Amniotic stem cell (primary cell): ENCODE results near the gene TXNL4B.
"Not testable (repeated sequence)": the region's sequence is repeated elsewhere in the genome, so short reads cannot be mapped to it uniquely, and the experiment has no call there.

Source experiments
- DNase-seq: peaks from one replicate; lab custom pipeline; 2025; lab: John Stamatoyannopoulos, UW

TXNL4B gene

GRCh38 chr16:72112452-72112792, 19.0 kb upstream of the TXNL4B start:
- DNase-seq, result no peak

GRCh38 chr16:72111657-72112451, 18.4 kb upstream of the TXNL4B start:
- DNase-seq, result no peak

GRCh38 chr16:72110662-72111615, 17.5 kb upstream of the TXNL4B start:
- DNase-seq, result no peak

GRCh38 chr16:72109966-72110530, 16.6 kb upstream of the TXNL4B start:
- DNase-seq, result no peak

GRCh38 chr16:72109300-72109699, 15.9 kb upstream of the TXNL4B start:
- DNase-seq, result no peak

GRCh38 chr16:72108353-72109102, 15.1 kb upstream of the TXNL4B start:
- DNase-seq, result no peak

GRCh38 chr16:72107371-72107770, 14.0 kb upstream of the TXNL4B start:
- no peak for DNase-seq

GRCh38 chr16:72105978-72106377, 12.6 kb upstream of the TXNL4B start:
- DNase-seq, result no peak

- DNase-seq, result no peak
Observed at GRCh38 chr16:72104905-72105304, 11.5 kb upstream of the TXNL4B start.

- DNase-seq, result no peak
Observed at GRCh38 chr16:72101195-72101594, 7.8 kb upstream of the TXNL4B start.

- DNase-seq, result no peak
Observed at GRCh38 chr16:72099377-72099818, 6.0 kb upstream of the TXNL4B start.

GRCh38 chr16:72098936-72099335, 5.5 kb upstream of the TXNL4B start:
- no peak for DNase-seq

GRCh38 chr16:72094266-72094610, 818 bp upstream of the TXNL4B start:
- DNase-seq, result no peak

- no peak for DNase-seq
Observed at GRCh38 chr16:72092832-72093447, 480 bp downstream of the TXNL4B start.

GRCh38 chr16:72091217-72091616, 2.2 kb downstream of the TXNL4B start:
- no peak for DNase-seq

GRCh38 chr16:72085002-72085401, 8.4 kb downstream of the TXNL4B start:
- DNase-seq, result no peak

GRCh38 chr16:72084445-72084844, 9.0 kb downstream of the TXNL4B start:
- no peak for DNase-seq

GRCh38 chr16:72083778-72084404, 9.5 kb downstream of the TXNL4B start:
- DNase-seq, result no peak

GRCh38 chr16:72076991-72077706, 16.3 kb downstream of the TXNL4B start:
- DNase-seq, result not testable (repeated sequence)

- DNase-seq, result not testable (repeated sequence)
Observed at GRCh38 chr16:72075067-72075466, 18.4 kb downstream of the TXNL4B start.
